Gastroesophageal sphincter (tissue), 4 donors: ENCODE measurements around the gene CA9. TPM values are rescaled to one million over a fixed set of nuclear protein-coding genes. Genes with fewer than 3 reads are reported as not detected.
A peak's percentile ranks its signal among the peaks of the same experiment; 100 is the strongest.

ENCODE experiments used
- ATAC-seq: fragments of 150-250 bp; one replicate; pipeline ENCODE4 v1.9.1; 2016; ENCODE audit warnings: mild to moderate bottlenecking, moderate library complexity
- H3K27ac ChIP-seq, 4 donors: fragments of 200-600 bp; sonication (generic) in 3 of 4; 1 replicate in 3 of 4; 2 replicates in 1 of 4; pipeline ENCODE4 v1.5.1; 2016 to 2019
- H3K27me3 ChIP-seq: fragments of 200-600 bp; sonication (generic); one replicate; pipeline ENCODE4 v1.5.1; 2019
- H3K36me3 ChIP-seq, 2 donors: fragments of 200-600 bp; sonication (generic); one replicate each; pipeline ENCODE4 v1.5.1; 2019; ENCODE audit warnings: control low read depth in 1 of 2
- H3K4me1 ChIP-seq, 3 donors: fragments of 200-600 bp; sonication (generic); 1 replicate in 2 of 3; 2 replicates in 1 of 3; pipeline ENCODE4 v1.5.1; 2016 to 2019; ENCODE audit warnings: control low read depth in 2 of 3
- H3K4me3 ChIP-seq, 2 donors: fragments of 200-600 bp; sonication (generic); one replicate each; pipeline ENCODE4 v1.5.1; 2019; ENCODE audit warnings: mild to moderate bottlenecking in 1 of 2, moderate library complexity in 1 of 2
- H3K9me3 ChIP-seq, 3 donors: fragments of 200-600 bp; sonication (generic); one replicate each; pipeline ENCODE4 v1.5.1; 2017 to 2019; ENCODE audit warnings: control low read depth in 2 of 3
- EP300 ChIP-seq: sonication (generic); formaldehyde crosslinking; IDR thresholded peaks from one replicate; pipeline ENCODE4 v1.6.1; 2017; ENCODE audit warnings: antibody characterized with exemption, mild to moderate bottlenecking
- POLR2A ChIP-seq, 2 donors: fragments of 450-650 bp; IDR thresholded peaks; one replicate each; pipeline ENCODE4 v1.6.1; 2017; ENCODE audit warnings: antibody characterized with exemption in 2 of 2, mild to moderate bottlenecking in 2 of 2, moderate library complexity in 1 of 2
- POLR2AphosphoS5 ChIP-seq: sonication (generic); formaldehyde crosslinking; IDR thresholded peaks from one replicate; pipeline ENCODE4 v1.6.1; 2017; ENCODE audit warnings: antibody characterized with exemption
- WGBS, 2 donors: methylation state at CpG; one replicate each; pipeline ENCODE4 v1.1.5; 2018; ENCODE audit warnings: low coverage in 1 of 2; 5-methylcytosine and 5-hydroxymethylcytosine counted together
- total RNA-seq, 4 donors: library from RNA; depleted of rRNA; stranded (reverse); fragments of >200 nt; gene quantifications; one replicate each; pipeline ENCODE4 v1.1.0, GENCODE V29; 2016
- TF ChIP-seq, protein P1 (sequence below), 4 experiments: fragments of 200-600 bp in 2 of 4; fragments of 450-650 bp in 2 of 4; sonication (generic) in 1 of 4; IDR thresholded peaks; one replicate each; pipeline ENCODE4 v1.5.1; 2017 to 2019; ENCODE audit warnings: antibody characterized with exemption in 4 of 4, mild to moderate bottlenecking in 2 of 4, moderate library complexity in 2 of 4

Gene CA9
- total RNA-seq, 4 donors from 2014 or later, result 3.9 TPM; not detected in 3

DNA sequence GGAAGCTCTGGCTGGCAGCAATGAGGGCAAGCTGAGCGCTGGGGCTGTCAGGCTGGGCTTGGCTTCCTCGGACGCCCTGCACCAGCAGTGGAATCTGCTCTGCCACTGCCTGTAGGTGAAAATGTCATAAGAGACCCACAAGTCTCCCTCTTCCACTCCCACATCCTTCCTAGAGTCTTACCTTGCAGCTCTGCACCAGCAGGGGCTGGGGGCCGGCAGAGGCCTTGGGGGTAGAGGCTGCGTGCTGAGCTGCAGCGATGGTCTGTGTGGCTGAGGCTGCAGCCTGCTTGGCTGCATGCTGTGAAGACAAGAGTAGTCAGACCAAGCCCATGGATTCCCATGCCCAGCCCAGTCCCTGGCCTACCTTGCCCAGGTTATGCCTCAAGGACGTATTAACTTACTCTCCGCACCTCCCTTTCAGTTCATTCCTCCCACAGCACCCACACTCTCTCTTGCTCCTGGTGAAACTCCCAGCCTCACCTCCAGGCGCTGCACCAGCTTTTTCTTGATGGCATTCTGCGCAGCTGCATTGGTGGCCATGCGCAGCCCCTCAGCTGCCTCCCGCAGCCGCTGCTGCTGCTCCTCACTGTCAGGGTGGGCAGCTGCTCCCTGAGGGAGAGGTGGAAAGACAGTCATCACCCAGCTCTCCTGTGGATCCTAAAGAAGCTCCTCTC is 41.0 kb downstream of the CA9 start:
- ATAC-seq, result no peak
- Histone ChIP-seq H3K4me3 (no peak overlapping the region), H3K36me3 (peaks cover 15 to 100% of the 10 kb centered on the region in 2 donors), H3K9me3 (no peaks in the 10 kb centered on the region), H3K4me1 (peaks cover 0 to 30% (median 0%) of the 10 kb centered on the region in 3 donors), H3K27ac (peak overlapping the region; percentile 63 to 98 (median 86)), H3K27me3 (no peaks in the 10 kb centered on the region)
- TF ChIP-seq POLR2AphosphoS5 (no peak), POLR2A (IDR thresholded peaks at IDR 0.05) (no peak), EP300 (no peak)
- TF ChIP-seq, protein P1, sequence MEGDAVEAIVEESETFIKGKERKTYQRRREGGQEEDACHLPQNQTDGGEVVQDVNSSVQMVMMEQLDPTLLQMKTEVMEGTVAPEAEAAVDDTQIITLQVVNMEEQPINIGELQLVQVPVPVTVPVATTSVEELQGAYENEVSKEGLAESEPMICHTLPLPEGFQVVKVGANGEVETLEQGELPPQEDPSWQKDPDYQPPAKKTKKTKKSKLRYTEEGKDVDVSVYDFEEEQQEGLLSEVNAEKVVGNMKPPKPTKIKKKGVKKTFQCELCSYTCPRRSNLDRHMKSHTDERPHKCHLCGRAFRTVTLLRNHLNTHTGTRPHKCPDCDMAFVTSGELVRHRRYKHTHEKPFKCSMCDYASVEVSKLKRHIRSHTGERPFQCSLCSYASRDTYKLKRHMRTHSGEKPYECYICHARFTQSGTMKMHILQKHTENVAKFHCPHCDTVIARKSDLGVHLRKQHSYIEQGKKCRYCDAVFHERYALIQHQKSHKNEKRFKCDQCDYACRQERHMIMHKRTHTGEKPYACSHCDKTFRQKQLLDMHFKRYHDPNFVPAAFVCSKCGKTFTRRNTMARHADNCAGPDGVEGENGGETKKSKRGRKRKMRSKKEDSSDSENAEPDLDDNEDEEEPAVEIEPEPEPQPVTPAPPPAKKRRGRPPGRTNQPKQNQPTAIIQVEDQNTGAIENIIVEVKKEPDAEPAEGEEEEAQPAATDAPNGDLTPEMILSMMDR (IDR thresholded peaks at IDR 0.05), result no peak
- WGBS, 2 donors, result 93 to 97% methylated on average over 3 to 6 of the region's 13 CpGs

DNA sequence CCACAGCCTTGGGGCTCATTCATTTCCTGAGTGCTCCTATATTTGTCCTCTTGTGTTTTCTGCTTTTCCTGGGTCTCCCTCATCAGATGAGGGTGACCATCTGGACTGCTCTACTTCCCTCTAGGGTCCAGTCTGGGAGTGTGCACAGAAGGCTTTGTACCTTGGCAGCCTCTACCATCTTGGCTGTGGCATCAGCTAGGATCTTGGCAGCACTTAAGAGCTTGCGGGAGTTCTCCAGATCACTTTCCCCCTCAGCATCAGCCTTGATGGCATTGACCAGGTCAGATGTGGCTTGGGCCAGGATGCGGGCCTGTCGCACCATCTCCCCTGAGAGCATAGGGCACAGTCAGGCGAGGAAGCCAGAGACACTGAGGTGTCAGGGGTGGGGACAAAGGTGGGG is 42.5 kb downstream of the CA9 start:
- Histone ChIP-seq H3K36me3 (peaks cover 24 to 100% of the 10 kb centered on the region in 2 donors), H3K4me3 (no peak overlapping the region), H3K4me1 (peaks cover 0 to 30% (median 0%) of the 10 kb centered on the region in 3 donors), H3K27ac (peak overlapping the region; percentile 63 to 98 (median 80)), H3K27me3 (no peaks in the 10 kb centered on the region), H3K9me3 (no peaks in the 10 kb centered on the region)
- WGBS, 2 donors, result 68% methylated on average over 3 of the region's 4 CpGs; no CpG with 5 or more reads in 1 of the 2 donors
- peak; percentile 84 for ATAC-seq
- TF ChIP-seq EP300, result no peak
- TF ChIP-seq, protein P1 (IDR thresholded peaks at IDR 0.05), result peak in 3 of 4 experiments; percentile 40 to 74 (median 52)
- TF ChIP-seq POLR2AphosphoS5, result peak; percentile 77
- TF ChIP-seq POLR2A (IDR thresholded peaks at IDR 0.05), result no peak

DNA sequence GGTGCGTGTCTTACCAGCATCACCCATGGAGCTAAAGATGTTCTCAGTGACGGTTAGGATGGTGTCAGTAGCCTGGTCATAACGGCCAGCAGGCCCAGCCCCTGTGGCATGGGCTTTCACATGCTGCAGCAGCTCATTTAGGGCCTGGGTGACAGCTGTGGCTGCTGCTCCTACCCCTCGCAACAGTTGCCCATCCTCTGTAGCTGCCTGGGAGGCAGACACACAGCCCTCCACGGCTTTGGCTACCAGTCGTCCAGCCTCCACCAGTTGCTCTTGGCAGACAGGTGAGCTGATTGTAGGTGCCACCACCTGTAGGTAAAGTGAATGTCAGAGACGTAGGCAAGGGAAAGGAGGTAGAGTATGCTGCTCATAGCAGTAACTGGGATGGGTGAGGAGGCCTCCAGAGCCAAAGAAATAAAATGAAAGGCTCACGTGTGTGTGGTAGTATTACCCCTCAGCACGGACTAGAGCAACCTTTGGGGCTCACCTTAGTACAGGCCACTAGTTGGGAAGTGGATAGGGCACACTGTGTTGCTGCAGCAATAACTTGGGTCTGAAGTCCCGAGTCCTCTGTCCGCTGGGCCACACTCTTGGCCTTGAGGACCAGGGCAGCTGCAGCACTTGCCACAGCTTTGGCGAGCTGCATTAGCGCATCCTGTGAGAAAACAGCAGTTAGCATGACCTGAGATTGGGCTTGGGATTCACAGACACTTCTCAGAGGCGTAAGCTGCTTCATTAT is 43.6 kb downstream of the CA9 start:
- Histone ChIP-seq H3K27me3 (no peaks in the 10 kb centered on the region), H3K36me3 (peaks cover 32 to 100% of the 10 kb centered on the region in 2 donors), H3K4me3 (no peak overlapping the region), H3K27ac (peak overlapping the region; percentile 25 to 98 (median 80)), H3K9me3 (no peaks in the 10 kb centered on the region), H3K4me1 (peaks cover 0 to 34% (median 0%) of the 10 kb centered on the region in 3 donors)
- ATAC-seq, result no peak
- 52% methylated on average over 2 of the region's 14 CpGs; no CpG with 5 or more reads in 1 of the 2 donors for WGBS, 2 donors
- TF ChIP-seq POLR2AphosphoS5 (no peak), POLR2A (IDR thresholded peaks at IDR 0.05) (no peak), EP300 (no peak)
- TF ChIP-seq, protein P1 (IDR thresholded peaks at IDR 0.05), result no peak

DNA sequence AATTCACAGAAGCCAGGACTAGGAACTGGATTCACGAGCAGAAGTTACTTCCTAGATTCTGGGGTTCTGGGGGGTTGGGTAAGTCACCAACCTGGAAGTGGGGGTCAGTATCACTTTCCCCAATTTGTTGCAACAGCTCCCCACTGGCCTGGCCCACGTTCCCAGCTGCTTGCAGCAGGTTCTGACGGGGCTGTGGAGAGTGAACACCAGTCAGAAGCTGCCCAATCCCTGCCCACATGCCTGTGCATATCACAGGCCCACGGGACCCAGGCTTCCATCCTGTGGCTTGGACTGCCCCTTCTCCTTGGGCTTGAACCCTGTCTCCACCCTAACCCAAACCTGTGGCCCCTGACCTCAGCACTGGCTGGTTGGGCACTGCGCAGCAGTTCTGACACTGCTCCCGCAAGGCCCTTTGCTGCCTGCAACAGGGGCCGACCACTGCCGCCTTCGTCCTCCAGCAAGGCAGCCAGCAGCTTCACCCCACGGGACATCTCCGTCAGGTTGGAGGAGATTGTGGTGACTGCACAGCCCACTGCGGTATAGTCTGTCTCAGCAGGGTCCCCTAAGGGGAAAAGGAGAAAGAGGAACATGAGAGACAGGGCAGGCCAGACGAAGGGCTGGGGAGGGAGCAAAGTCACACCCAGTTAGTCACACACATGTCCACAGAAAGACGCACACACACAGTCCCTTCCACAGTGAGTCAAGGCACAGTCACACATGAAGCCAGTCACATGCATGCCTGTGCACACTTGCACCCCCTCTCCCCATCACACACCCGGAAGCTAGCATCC is 45.2 kb downstream of the CA9 start:
- TF ChIP-seq POLR2AphosphoS5, result no peak
- H3K36me3 ChIP-seq, result peaks cover 32 to 100% of the 10 kb centered on the region in 2 donors
- H3K27me3 ChIP-seq, result no peaks in the 10 kb centered on the region
- WGBS, 2 donors, result 65 to 79% methylated on average over 3 of the region's 15 CpGs
- H3K4me1 ChIP-seq, result peaks cover 0 to 43% (median 0%) of the 10 kb centered on the region in 3 donors
- ATAC-seq, result no peak
- H3K27ac ChIP-seq, result peak overlapping the region in 3 of 4 donors; percentile 63 to 98 (median 97)
- H3K4me3 ChIP-seq, result no peak overlapping the region
- H3K9me3 ChIP-seq, result no peaks in the 10 kb centered on the region

DNA sequence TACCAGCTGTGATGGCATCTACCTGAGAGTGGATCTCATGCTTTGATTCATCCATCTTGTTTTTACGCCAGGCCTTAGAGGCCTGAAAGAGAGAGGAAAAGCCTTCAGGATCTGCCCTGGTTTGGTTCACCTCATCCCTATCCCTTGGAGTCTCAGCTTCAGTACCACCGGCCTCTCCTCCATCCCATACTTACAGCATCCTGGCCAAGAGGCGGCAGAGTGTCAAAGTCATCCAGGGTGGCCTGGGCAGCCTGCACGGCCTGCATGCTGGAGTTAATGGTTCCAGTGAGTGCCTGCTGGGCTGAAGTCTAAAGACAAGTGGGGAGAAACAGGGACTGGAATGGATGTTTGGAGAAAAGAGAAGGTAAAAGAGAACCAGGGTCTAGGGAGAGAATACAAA is 45.8 kb downstream of the CA9 start:
- no peak for ATAC-seq
- TF ChIP-seq POLR2AphosphoS5, result no peak
- TF ChIP-seq, protein P1 (IDR thresholded peaks at IDR 0.05), result no peak
- TF ChIP-seq EP300, result no peak
- no peak for TF ChIP-seq POLR2A (IDR thresholded peaks at IDR 0.05)
- H3K27ac ChIP-seq, result peak overlapping the region in 3 of 4 donors; percentile 63 to 98 (median 97)
- peaks cover 0 to 44% (median 0%) of the 10 kb centered on the region in 3 donors for H3K4me1 ChIP-seq
- H3K9me3 ChIP-seq, result no peaks in the 10 kb centered on the region
- H3K27me3 ChIP-seq, result no peaks in the 10 kb centered on the region
- H3K4me3 ChIP-seq, result no peak overlapping the region
- 94% methylated on average over 3 of the region's 4 CpGs; no CpG with 5 or more reads in 1 of the 2 donors for WGBS, 2 donors
- H3K36me3 ChIP-seq, result peaks cover 34 to 100% of the 10 kb centered on the region in 2 donors
